ENCODE results near the gene RBM20. TPM values are rescaled to one million over a fixed set of nuclear protein-coding genes. Genes with fewer than 3 reads are reported as not detected.

Gene RBM20
- total RNA-seq, 1 experiment from 2014 or later, result 0.17 TPM

GRCh38 chr10:110836706-110837105, 192.6 kb downstream of the RBM20 start:
- no CpG with 5 or more reads among the region's 3 CpGs for WGBS (ENCODE audit: extremely low coverage, insufficient read length, low lambda C conversion rate)
- Mint-ChIP-seq H3K27me3 (ENCODE audit: low read depth) (no peaks in the 10 kb centered on the region), H3K9me3 (no peaks in the 10 kb centered on the region), H3K27ac (no peak overlapping the region; a peak in 2 of 7 replicates), H3K36me3 (ENCODE audit: insufficient read depth in 1 of 3, low read depth in 3 of 3) (no peaks in the 10 kb centered on the region), H3K4me1 (peaks cover 22 to 23% of the 10 kb centered on the region in 2 experiments), H3K4me3 (no peak overlapping the region)
- Histone ChIP-seq H3K9ac (ENCODE audit: extremely low read depth, insufficient read length, low read length) (no peak overlapping the region), H4K20me1 (ENCODE audit: control insufficient read depth, insufficient read depth, insufficient read length) (no peaks in the 10 kb centered on the region), H3K4me2 (ENCODE audit: insufficient read depth, insufficient read length, low read length) (no peak overlapping the region), H3K4me1 (ENCODE audit: insufficient read depth, low read length) (no peaks in the 10 kb centered on the region), H3K23me2 (ENCODE audit: insufficient read length, low read depth, low read length, poor library complexity, severe bottlenecking) (no peaks in the 10 kb centered on the region), H2BK120ac (ENCODE audit: low read depth, low read length, poor library complexity, severe bottlenecking) (no peak overlapping the region), H3K18ac (ENCODE audit: insufficient read length, low read depth, low read length) (no peak overlapping the region), H3K79me2 (ENCODE audit: insufficient read depth, low read length) (no peaks in the 10 kb centered on the region), H4K91ac (ENCODE audit: insufficient read length, low read depth, low read length) (no peak overlapping the region), H2BK20ac (ENCODE audit: low read depth, low read length, poor library complexity, severe bottlenecking) (no peak overlapping the region), H2AK5ac (ENCODE audit: insufficient read length, low read length) (no peak overlapping the region), H3K23ac (ENCODE audit: insufficient read length, low read depth, low read length) (no peak overlapping the region), H2BK5ac (ENCODE audit: insufficient read length, low read length) (no peak overlapping the region), H4K8ac (replicated peaks; ENCODE audit: insufficient read length, low read depth, low read length) (no peak overlapping the region), H3K4ac (ENCODE audit: low read depth, low read length) (no peak overlapping the region), H2AFZ (ENCODE audit: low read length) (no peak overlapping the region), H2BK15ac (ENCODE audit: low read depth, low read length) (no peak overlapping the region), H3T11ph (ENCODE audit: low read length) (no peak overlapping the region), H3K56ac (ENCODE audit: insufficient read length, low read depth, low read length) (no peak overlapping the region), H2BK12ac (ENCODE audit: insufficient read length, low read depth, low read length) (no peak overlapping the region), H3K9me3 (ENCODE audit: control insufficient read depth, low read depth, low read length) (no peaks in the 10 kb centered on the region), H3K14ac (ENCODE audit: insufficient read depth, low read length) (no peak overlapping the region), H3K27ac (ENCODE audit: insufficient read length, low read depth, low read length) (no peak overlapping the region), H3K79me1 (ENCODE audit: insufficient read depth, low read depth, low read length, poor library complexity, severe bottlenecking) (no peaks in the 10 kb centered on the region), H4K5ac (ENCODE audit: insufficient read length, low read depth, low read length) (no peak overlapping the region), H3K27me3 (ENCODE audit: insufficient read depth, low read length) (no peaks in the 10 kb centered on the region)
- DNase-seq, result no peak
- no peak for TF ChIP-seq CTCF (conservative IDR thresholded peaks at IDR 0.05)
